ENCODE results near the gene RSPO4.

The RSPO4 gene

DNA sequence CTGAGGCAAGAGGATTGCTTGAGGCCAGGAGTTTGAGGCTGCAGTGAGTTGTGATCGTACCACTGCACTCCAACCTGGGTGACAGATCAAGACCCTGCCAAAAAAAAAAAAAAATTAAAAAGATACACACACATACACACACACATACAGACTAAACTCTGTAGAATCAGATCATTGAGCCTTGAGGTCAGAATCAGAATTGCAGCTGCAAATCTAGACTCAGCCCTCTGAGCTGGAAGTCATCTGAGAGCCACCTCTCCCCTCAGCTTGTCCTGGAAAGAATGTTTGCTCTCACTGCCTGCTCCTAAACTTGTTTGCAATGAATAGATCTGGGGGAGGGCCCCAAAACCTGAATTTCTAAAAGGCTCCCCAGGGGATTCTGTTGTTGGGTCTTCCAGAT is 44.6 kb downstream of the RSPO4 start:
- TF ChIP-seq, protein P1, sequence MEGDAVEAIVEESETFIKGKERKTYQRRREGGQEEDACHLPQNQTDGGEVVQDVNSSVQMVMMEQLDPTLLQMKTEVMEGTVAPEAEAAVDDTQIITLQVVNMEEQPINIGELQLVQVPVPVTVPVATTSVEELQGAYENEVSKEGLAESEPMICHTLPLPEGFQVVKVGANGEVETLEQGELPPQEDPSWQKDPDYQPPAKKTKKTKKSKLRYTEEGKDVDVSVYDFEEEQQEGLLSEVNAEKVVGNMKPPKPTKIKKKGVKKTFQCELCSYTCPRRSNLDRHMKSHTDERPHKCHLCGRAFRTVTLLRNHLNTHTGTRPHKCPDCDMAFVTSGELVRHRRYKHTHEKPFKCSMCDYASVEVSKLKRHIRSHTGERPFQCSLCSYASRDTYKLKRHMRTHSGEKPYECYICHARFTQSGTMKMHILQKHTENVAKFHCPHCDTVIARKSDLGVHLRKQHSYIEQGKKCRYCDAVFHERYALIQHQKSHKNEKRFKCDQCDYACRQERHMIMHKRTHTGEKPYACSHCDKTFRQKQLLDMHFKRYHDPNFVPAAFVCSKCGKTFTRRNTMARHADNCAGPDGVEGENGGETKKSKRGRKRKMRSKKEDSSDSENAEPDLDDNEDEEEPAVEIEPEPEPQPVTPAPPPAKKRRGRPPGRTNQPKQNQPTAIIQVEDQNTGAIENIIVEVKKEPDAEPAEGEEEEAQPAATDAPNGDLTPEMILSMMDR (IDR thresholded peaks at IDR 0.05; ENCODE audit: low read length), result no peak
- TF ChIP-seq EZH2 (IDR thresholded peaks at IDR 0.05; ENCODE audit: borderline replicate concordance, low read length), result no peak
- no peaks in the 10 kb centered on the region for H3K79me2 ChIP-seq (ENCODE audit: insufficient read depth, low read length)
- no peaks in the 10 kb centered on the region for H3K9me2 ChIP-seq (ENCODE audit: low read depth, low read length)
- H3K4me3 ChIP-seq (ENCODE audit: low read depth, low read length, poor library complexity, severe bottlenecking), result no peak overlapping the region
- no peaks in the 10 kb centered on the region for H3K9me3 ChIP-seq (ENCODE audit: low read length)
- no peaks in the 10 kb centered on the region for H3K4me1 ChIP-seq (ENCODE audit: insufficient read depth, low read length, severe bottlenecking)
- H3K27ac ChIP-seq (ENCODE audit: low read depth, low read length, poor library complexity, severe bottlenecking), result no peak overlapping the region
- no peaks in the 10 kb centered on the region for H3K27me3 ChIP-seq (ENCODE audit: insufficient read depth, low read length)
- no peak overlapping the region for H2AFZ ChIP-seq (ENCODE audit: low read length)
- H3K9ac ChIP-seq (ENCODE audit: low read length), result no peak overlapping the region
- no peaks in the 10 kb centered on the region for H4K20me1 ChIP-seq (ENCODE audit: insufficient read depth, low read length)
- no peak overlapping the region for H3K4me2 ChIP-seq (ENCODE audit: low read length)
- H3F3A ChIP-seq (ENCODE audit: insufficient read depth, low read length), result no peaks in the 10 kb centered on the region
- H3K36me3 ChIP-seq (ENCODE audit: insufficient read depth, low read length), result no peaks in the 10 kb centered on the region

- H2AFZ ChIP-seq (ENCODE audit: low read length), result no peak overlapping the region
Measured at GRCh38 chr20:956330-956951, 45.7 kb downstream of the RSPO4 start.

DNA sequence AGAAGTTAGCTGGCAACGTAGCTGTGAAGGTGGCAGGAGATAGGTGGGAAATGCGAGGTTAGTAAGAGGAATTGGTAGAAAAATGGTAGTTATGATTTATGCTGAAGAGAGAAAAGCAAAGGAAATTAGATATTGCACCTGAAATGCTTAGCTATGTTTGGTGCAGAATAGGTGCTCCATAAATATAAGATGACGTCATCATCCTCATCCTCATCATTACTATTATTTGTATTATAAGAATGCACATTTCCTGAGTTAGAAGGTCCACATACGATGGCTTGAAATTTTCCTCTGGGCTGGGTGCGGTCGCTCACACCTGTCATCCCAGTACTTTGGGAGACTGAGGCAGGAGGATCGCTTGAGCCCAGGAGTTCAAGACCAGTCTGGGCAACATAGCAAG is 46.5 kb downstream of the RSPO4 start:
- Histone ChIP-seq H3F3A (ENCODE audit: insufficient read depth, low read length) (no peaks in the 10 kb centered on the region), H3K4me3 (ENCODE audit: low read depth, low read length, poor library complexity, severe bottlenecking) (no peak overlapping the region), H3K36me3 (ENCODE audit: insufficient read depth, low read length) (no peaks in the 10 kb centered on the region), H2AFZ (ENCODE audit: low read length) (no peak overlapping the region), H4K20me1 (ENCODE audit: insufficient read depth, low read length) (no peaks in the 10 kb centered on the region), H3K79me2 (ENCODE audit: insufficient read depth, low read length) (no peaks in the 10 kb centered on the region), H3K27me3 (ENCODE audit: insufficient read depth, low read length) (no peaks in the 10 kb centered on the region), H3K4me2 (ENCODE audit: low read length) (no peak overlapping the region), H3K9me3 (ENCODE audit: low read length) (no peaks in the 10 kb centered on the region), H3K27ac (ENCODE audit: low read depth, low read length, poor library complexity, severe bottlenecking) (no peak overlapping the region), H3K4me1 (ENCODE audit: insufficient read depth, low read length, severe bottlenecking) (no peaks in the 10 kb centered on the region), H3K9ac (ENCODE audit: low read length) (no peak overlapping the region), H3K9me2 (ENCODE audit: low read depth, low read length) (no peaks in the 10 kb centered on the region)
- TF ChIP-seq, protein P1 (IDR thresholded peaks at IDR 0.05; ENCODE audit: low read length), result no peak
- no peak for TF ChIP-seq EZH2 (IDR thresholded peaks at IDR 0.05; ENCODE audit: borderline replicate concordance, low read length)

More at GRCh38 chr20:956330-956951, 45.7 kb downstream of the RSPO4 start:
- TF ChIP-seq, protein P1 (IDR thresholded peaks at IDR 0.05; ENCODE audit: low read length), result peak; percentile 99
- no peak for TF ChIP-seq EZH2 (IDR thresholded peaks at IDR 0.05; ENCODE audit: borderline replicate concordance, low read length)
- Histone ChIP-seq H3K9me3 (ENCODE audit: low read length) (no peaks in the 10 kb centered on the region), H3K9ac (ENCODE audit: low read length) (no peak overlapping the region), H3K36me3 (ENCODE audit: insufficient read depth, low read length) (no peaks in the 10 kb centered on the region), H3K79me2 (ENCODE audit: insufficient read depth, low read length) (no peaks in the 10 kb centered on the region), H3K27me3 (ENCODE audit: insufficient read depth, low read length) (no peaks in the 10 kb centered on the region), H3K4me3 (ENCODE audit: low read depth, low read length, poor library complexity, severe bottlenecking) (no peak overlapping the region), H3K27ac (ENCODE audit: low read depth, low read length, poor library complexity, severe bottlenecking) (no peak overlapping the region), H3K4me2 (ENCODE audit: low read length) (no peak overlapping the region), H3F3A (ENCODE audit: insufficient read depth, low read length) (no peaks in the 10 kb centered on the region), H3K9me2 (ENCODE audit: low read depth, low read length) (no peaks in the 10 kb centered on the region), H3K4me1 (ENCODE audit: insufficient read depth, low read length, severe bottlenecking) (no peaks in the 10 kb centered on the region), H4K20me1 (ENCODE audit: insufficient read depth, low read length) (no peaks in the 10 kb centered on the region)

Measured in OCI-LY1 (cell line).